Subcutaneous adipose tissue (tissue), 4 donors: Measurements from ENCODE around the gene SLC7A5. TPM values are rescaled to one million over a fixed set of nuclear protein-coding genes. Genes with fewer than 3 reads are reported as not detected.

Experiments used
- CTCF ChIP-seq: fragments of 450-650 bp; IDR thresholded peaks from one replicate; pipeline ENCODE4 v1.5.1; 2016; ENCODE audit warnings: low read depth, mild to moderate bottlenecking, control low read depth, antibody characterized with exemption, moderate library complexity
- total RNA-seq, 4 donors: library from RNA; depleted of rRNA; stranded (reverse); fragments of >200 nt; gene quantifications; one replicate each; pipeline ENCODE4 v1.1.0, GENCODE V29; 2016

Gene SLC7A5
- total RNA-seq, 4 donors from 2014 or later, result 0.38 to 1.5 (median 1.2) TPM

GRCh38 chr16:87838643-87839541 is 30.4 kb downstream of the SLC7A5 start:
- no peak for TF ChIP-seq CTCF

GRCh38 chr16:87837627-87838289 is 31.5 kb downstream of the SLC7A5 start:
- no peak for TF ChIP-seq CTCF

GRCh38 chr16:87836844-87837581 is 32.3 kb downstream of the SLC7A5 start:
- TF ChIP-seq CTCF, result no peak

DNA sequence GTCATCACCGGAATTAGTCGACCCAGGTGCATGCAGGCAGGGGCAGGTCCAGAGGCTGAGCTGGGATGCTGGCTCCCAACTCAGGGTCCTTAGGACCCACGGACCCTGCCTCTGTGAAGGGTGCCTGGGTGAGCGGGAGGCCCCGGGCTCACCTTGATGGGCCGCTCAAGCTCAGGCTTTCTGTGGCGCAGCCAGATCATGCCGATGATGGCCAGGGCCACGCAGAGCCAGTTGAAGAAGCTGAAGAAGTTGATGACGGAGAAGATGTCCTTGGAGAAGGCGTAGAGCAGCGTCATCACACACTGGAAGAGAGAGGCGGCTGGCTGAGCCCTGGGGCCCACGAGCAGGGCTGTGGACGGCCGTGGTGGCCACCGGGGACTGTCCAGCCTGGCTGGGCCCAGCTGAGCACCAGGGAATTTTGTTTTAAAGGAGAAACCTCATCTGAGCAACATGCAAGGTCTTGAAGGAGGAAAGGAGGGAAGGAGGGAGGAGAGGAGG is 32.9 kb downstream of the SLC7A5 start:
- TF ChIP-seq CTCF, result no peak

DNA sequence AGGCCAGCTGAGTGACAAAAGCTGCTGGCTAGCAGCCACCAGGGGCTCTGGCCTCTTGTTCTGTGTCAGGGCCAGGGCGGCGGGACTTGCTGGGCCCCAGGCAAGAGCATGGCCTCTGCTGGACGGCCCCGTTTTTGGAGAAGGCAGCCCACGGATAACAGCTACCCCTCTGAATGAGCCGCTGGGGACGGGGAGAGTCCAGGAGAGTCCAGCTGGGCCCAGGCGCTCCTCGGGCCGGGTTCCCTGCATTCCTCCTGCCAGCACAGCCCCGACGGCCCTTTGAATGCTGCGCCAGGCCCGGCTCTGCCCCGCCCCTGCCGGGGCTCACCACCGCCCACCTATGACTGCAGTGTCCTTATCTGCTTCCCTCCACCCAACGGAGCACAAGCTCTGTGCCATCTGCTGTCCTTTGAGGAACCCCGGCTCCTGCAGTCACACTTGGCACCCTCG is 33.4 kb downstream of the SLC7A5 start:
- no peak for TF ChIP-seq CTCF

- no peak for TF ChIP-seq CTCF
Observed at GRCh38 chr16:87834668-87835473, 34.4 kb downstream of the SLC7A5 start.
